Activated CD4-positive, alpha-beta T cell treated with anti-CD3 and anti-CD28 coated beads for 4 hours (primary cell): ENCODE results near the gene PREX1.

Experiments used
- DNase-seq, 2 donors: peaks; one replicate each; pipeline ENCODE4 v3.0.0-alpha.2; 2020

Gene PREX1

DNA sequence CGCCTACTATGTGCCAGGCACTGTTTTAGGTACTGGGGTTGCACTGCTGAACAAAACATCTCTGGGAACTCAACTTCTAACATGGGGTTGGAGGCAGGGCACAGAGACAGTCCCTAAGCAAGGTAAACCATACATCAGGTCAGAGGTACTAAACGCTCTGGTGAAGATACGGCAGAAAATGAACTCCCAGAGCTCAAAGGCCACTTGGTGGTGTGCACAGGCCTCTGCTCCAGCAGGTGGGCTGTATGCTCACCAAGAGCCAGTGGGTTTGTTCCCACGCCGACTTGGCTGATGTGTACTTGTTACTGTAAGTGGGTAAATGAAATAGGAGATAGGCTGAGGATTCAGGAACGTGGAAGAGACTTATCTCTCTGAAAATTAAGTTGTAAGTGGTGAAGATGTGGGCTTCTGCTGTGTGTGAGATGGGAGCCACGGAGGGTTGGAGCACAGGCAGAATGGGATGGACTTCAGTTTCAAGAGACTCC, 133.4 kb downstream of the PREX1 start:
- DNase-seq: no peak

DNA sequence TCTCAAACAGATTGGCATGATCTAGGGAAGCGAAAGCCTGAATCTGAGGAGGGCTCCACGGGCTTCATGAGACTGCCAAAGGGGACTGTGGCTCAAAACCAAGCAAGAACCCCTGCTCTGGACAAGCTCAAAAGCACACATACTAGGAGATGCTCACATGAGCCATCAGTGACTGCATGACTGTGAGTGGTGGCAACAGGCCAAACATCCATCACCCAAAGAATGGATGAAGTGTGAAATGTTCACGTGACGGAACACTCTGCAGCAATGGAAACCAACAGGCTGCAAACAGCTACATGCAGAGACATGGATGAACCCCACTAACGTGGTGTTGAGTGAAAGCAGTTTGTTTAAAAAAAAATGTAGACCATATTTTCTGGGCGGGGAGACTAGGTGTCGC, 136.3 kb downstream of the PREX1 start:
- no peak for DNase-seq

DNA sequence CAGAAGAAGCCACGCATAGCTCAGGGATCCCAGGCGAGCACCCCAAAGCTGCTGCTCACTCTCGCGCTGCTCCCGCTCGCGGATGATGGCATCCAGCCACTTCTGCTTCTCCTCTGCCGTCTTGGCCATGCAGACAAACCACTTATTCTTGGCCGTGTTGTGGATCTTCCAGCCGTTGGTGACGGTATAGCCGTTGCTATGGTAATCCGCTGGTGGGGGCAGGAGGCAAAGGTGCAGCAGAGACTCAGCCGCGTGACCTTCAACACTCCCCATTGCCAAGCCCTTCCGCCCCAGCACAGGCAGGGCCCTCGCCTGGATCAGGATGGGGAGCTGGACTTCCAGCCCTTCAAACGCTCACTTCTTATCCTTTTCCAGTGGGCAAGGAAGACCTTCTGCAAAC, 136.9 kb downstream of the PREX1 start:
- DNase-seq: no peak

- no peak for DNase-seq
Measured at GRCh38 chr20:48689874-48690571, 137.8 kb downstream of the PREX1 start.

DNA sequence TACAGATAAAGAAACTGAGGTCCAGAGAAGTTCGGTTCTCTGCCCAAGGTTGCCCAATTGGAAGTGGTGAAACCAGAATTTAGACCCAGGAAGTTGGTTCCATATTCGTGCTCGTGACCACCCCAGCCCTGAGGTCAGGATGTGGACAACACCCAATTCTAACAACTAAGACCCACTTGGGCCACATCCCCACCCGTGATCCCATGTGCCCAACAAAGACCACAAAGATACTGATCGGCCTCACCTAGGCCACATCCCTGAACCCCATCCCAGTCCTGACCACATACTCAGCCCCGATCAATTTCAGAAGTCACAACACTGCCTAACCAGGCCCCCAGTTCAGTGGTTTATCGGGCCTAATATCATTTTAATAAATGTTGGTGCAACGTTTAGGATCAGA, 138.4 kb downstream of the PREX1 start:
- DNase-seq: no peak

- DNase-seq: no peak
Measured at GRCh38 chr20:48688579-48688978, 139.2 kb downstream of the PREX1 start.

DNA sequence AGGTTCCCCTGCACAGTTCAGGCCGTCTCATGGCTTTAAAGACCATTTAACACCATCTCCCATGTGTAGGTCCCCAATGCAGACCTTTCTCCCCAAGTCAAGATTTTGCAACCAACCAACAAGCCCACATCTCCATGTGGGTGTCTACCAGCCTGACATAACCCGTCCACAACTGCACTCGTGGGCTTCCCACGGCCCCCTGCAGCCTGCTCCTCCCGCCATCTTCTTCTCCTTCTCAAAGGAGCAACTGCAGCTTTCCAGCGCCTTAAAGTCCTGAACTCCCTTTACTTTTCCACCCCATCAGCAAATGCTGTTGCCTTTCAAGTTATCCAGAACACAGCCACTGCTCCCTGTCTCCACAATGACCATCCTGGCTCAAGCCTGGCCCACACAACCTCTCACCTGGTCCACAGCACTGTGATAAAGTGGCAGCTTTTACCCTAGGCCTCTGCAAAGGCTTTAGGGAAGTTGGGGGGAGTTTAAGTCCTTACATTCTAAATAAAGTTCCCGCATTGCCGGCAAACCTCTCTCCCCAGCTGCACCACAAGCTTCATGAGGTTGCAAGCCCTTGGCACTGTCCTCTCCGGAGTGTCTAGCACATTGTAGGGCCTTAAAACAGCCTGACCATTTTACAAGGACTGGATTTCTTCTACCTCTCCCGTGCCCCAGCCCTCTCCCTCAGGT, 140.5 kb downstream of the PREX1 start:
- DNase-seq: no peak

GRCh38 chr20:48686238-48687116, 141.3 kb downstream of the PREX1 start:
- no peak for DNase-seq

- DNase-seq: no peak
Measured at GRCh38 chr20:48685300-48685699, 142.5 kb downstream of the PREX1 start.

GRCh38 chr20:48684501-48685041, 143.2 kb downstream of the PREX1 start:
- no peak for DNase-seq

GRCh38 chr20:48683467-48684175, 144.2 kb downstream of the PREX1 start:
- no peak for DNase-seq

GRCh38 chr20:48682529-48683363, 145.1 kb downstream of the PREX1 start:
- no peak for DNase-seq

DNA sequence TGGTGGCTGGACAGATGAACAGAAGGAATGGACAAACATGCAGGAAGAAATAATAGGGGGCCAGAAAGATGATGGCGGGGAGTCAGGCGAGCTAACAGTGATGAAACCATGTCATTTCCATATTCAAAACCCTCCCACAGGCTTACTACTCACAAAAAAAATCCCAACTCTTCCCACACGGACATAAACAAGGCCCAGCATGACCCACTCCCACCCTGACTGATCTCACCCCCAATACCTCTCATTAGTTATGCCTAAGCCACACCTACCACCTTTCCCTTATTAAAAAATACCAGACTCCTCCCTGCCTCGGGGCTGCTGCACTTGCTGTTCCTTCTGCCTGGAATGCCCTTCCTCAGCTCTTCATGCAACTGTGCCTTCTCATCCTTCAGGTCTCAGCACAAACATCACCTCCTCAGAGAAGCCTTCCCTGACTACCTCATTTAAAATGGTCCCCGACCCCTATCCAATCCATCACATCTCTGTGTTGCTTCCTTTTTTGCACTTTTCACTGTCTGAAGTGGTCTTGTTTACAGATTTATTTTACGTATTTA, 145.8 kb downstream of the PREX1 start:
- DNase-seq: no peak

DNA sequence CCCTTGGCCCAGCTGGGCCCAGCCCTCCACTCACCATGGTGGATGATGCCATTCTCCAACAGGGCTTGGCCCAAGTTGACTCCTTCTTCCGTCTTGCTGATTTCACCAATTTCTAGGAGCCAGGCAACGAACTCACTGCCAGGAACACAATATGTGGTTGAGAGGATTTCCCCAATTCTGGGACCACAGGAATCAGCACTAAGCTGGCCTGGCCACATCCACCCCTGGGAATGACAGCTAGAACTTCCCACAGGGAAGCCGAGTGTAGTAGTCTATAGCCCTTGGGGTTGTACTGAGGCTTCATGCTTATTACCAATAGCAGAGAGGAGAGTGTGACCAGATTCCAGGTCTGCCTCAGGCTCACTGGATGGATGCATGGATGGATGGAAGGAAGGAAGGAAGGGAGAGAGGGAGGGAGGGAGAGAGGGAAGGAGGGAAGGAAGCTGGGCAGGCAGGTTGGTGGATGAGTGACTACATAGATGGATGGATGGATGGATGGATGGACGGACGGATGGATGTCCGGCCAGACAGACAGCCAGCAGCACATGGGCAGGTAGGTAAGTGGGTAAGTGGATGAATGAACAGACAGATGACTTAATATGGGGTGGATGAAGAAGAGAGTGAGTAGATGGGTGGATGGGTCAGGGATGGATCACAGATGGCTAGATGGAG, 146.5 kb downstream of the PREX1 start:
- no peak for DNase-seq

GRCh38 chr20:48680650-48681049, 147.1 kb downstream of the PREX1 start:
- no peak for DNase-seq

GRCh38 chr20:48679599-48679998, 148.2 kb downstream of the PREX1 start:
- DNase-seq: no peak

- DNase-seq: no peak
Measured at GRCh38 chr20:48679011-48679410, 148.8 kb downstream of the PREX1 start.

- no peak for DNase-seq
Measured at GRCh38 chr20:48678421-48678820, 149.4 kb downstream of the PREX1 start.

DNA sequence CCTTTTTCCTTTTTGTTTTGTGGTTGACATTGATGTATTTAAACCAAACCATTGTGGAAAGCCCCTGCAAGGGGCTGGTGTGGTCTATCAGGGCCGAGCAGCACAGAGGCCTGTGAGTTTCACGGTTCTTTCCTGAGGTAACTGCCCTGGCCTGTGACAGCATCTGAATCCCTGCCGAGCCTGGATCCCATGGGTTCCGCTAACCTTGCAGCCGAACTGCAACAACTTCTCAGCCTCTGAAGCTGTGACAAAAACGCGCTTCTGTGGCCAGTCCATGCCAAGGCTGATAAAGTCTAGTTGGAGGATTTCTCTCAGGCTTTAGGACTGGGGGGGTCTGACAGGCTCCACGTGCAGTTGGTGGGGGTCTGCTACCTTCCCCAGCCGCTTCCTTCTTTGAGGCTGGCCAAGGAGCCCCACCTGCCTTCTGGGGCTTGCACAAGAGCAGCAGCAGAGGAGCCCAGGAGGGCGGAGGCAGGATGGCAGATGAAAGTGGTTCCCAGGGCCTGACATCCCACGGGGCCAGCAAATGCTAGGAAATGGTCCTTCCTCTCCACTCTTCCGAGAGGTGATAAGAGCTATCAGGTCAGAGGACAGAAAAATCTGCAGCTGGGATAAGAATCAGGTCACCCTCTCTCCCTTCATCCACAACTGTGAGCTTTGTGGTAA, 150.9 kb downstream of the PREX1 start:
- no peak for DNase-seq

DNA sequence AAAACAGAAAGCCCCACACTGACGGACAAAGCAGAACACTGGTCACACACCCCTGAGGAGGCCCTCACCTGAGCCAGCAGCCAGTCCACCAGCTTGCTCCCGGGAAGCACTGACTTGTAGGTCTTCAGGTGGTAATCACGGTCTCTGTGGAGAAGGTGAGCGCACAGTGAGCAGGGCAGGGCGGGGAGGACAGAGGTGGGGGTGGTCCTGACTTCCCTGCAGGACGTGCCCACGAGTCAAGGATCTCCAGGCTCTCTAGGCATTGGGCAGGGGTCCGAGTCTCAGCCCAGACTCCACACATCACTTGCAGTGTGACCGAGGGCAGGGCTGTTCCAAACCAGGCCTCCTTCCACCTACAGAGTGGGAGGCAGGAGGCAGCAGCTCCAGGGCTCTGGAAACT, 151.7 kb downstream of the PREX1 start:
- DNase-seq: no peak
